Lower leg skin (tissue), 3 donors: ENCODE results near the gene MYO5A.

Experiments
- CTCF ChIP-seq, 3 donors: fragments of 450-650 bp; IDR thresholded peaks; one replicate each; pipeline ENCODE4 v1.5.1; 2016; ENCODE audit warnings: antibody characterized with exemption in 3 of 3, mild to moderate bottlenecking in 3 of 3, moderate library complexity in 2 of 3
- POLR2A ChIP-seq, 2 donors: fragments of 450-650 bp; IDR thresholded peaks; one replicate each; pipeline ENCODE4 v1.6.1; 2016 to 2017; ENCODE audit warnings: antibody characterized with exemption in 2 of 2, mild to moderate bottlenecking in 1 of 2, moderate library complexity in 1 of 2

- no peak for TF ChIP-seq POLR2A (IDR thresholded peaks at IDR 0.05)
- no peak for TF ChIP-seq CTCF (IDR thresholded peaks at IDR 0.05)
These were observed 143.0 kb downstream of the MYO5A start for GRCh38 chr15:52385670-52386069.
